ENCODE measurements around the gene CR1.

GRCh38 chr1:207455183-207455754 is 40.7 kb upstream of the CR1 start:
- TF ChIP-seq CTCF (IDR thresholded peaks at IDR 0.05; ENCODE audit: insufficient read depth, low read depth, low read length) (no peak), EZH2 (IDR thresholded peaks at IDR 0.05; ENCODE audit: insufficient read depth, low read length) (no peak)
